Parathyroid adenoma (tissue), 2 donors: ENCODE data around the gene PTGER2.

Source experiments
- H2AFZ ChIP-seq: fragments of 300-600 bp; sonication (generic); one replicate; pipeline ENCODE4 v1.7.0; 2017; ENCODE audit warnings: antibody characterized with exemption, mild to moderate bottlenecking
- H3K27ac ChIP-seq: fragments of 300-600 bp; sonication (generic); one replicate; pipeline ENCODE4 v1.7.0; 2017
- H3K27me3 ChIP-seq: fragments of 300-600 bp; sonication (generic); one replicate; pipeline ENCODE4 v1.7.0; 2017; ENCODE audit warnings: low read length; ENCODE audit not compliant: control insufficient read depth, insufficient read depth
- H3K36me3 ChIP-seq: fragments of 300-600 bp; sonication (generic); one replicate; pipeline ENCODE4 v1.7.0; 2017; ENCODE audit warnings: low read length; ENCODE audit not compliant: control insufficient read depth, insufficient read depth
- H3K4me1 ChIP-seq: fragments of 300-600 bp; sonication (generic); one replicate; pipeline ENCODE4 v1.7.0; 2017; ENCODE audit warnings: control low read depth
- H3K4me2 ChIP-seq: fragments of 300-600 bp; sonication (generic); one replicate; pipeline ENCODE4 v1.7.0; 2017; ENCODE audit warnings: low read length
- H3K4me3 ChIP-seq: fragments of 300-600 bp; sonication (generic); one replicate; pipeline ENCODE4 v1.7.0; 2017; ENCODE audit warnings: low read depth, low read length
- H3K79me2 ChIP-seq: fragments of 300-600 bp; sonication (generic); one replicate; pipeline ENCODE4 v1.7.0; 2017; ENCODE audit warnings: control low read depth
- H3K9ac ChIP-seq: fragments of 300-600 bp; sonication (generic); one replicate; pipeline ENCODE4 v1.7.0; 2017; ENCODE audit warnings: mild to moderate bottlenecking
- H3K9me3 ChIP-seq: fragments of 300-600 bp; sonication (generic); one replicate; pipeline ENCODE4 v1.7.0; 2017; ENCODE audit warnings: low read length; ENCODE audit not compliant: control insufficient read depth
- TF ChIP-seq, protein P1 (sequence below): fragments of 300-600 bp; sonication (generic); IDR thresholded peaks from one replicate; pipeline ENCODE4 v1.7.0; 2017; ENCODE audit warnings: antibody characterized with exemption, mild to moderate bottlenecking
- donor health status: primary hyperparathyroidism.

The PTGER2 gene

DNA sequence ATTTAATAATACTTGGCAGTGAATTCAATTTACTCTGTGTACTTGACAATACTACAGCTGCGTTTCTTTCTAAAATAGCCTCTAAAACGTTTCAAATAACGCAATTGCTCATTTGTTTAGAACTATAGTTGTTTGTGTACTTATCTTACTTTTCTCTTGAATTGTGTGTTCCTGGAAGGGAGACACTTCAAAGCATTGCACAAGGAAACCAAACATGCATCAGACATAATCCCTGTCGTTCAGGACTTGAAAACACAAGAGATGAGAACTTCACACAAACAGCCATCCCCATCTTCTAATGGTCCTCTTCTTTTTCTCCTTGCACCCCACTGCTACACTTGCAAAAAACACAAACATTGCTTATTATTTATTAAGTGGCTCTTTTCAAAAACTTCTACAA lies 38.5 kb downstream of the PTGER2 start:
- Histone ChIP-seq H3K9me3 (no peaks in the 10 kb centered on the region), H3K79me2 (no peaks in the 10 kb centered on the region), H3K9ac (no peak overlapping the region), H3K4me3 (no peak overlapping the region), H3K4me1 (no peaks in the 10 kb centered on the region), H3K36me3 (no peaks in the 10 kb centered on the region), H3K4me2 (no peak overlapping the region), H3K27me3 (no peaks in the 10 kb centered on the region), H2AFZ (no peak overlapping the region), H3K27ac (no peak overlapping the region)
- TF ChIP-seq, protein P1, sequence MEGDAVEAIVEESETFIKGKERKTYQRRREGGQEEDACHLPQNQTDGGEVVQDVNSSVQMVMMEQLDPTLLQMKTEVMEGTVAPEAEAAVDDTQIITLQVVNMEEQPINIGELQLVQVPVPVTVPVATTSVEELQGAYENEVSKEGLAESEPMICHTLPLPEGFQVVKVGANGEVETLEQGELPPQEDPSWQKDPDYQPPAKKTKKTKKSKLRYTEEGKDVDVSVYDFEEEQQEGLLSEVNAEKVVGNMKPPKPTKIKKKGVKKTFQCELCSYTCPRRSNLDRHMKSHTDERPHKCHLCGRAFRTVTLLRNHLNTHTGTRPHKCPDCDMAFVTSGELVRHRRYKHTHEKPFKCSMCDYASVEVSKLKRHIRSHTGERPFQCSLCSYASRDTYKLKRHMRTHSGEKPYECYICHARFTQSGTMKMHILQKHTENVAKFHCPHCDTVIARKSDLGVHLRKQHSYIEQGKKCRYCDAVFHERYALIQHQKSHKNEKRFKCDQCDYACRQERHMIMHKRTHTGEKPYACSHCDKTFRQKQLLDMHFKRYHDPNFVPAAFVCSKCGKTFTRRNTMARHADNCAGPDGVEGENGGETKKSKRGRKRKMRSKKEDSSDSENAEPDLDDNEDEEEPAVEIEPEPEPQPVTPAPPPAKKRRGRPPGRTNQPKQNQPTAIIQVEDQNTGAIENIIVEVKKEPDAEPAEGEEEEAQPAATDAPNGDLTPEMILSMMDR = no peak

DNA sequence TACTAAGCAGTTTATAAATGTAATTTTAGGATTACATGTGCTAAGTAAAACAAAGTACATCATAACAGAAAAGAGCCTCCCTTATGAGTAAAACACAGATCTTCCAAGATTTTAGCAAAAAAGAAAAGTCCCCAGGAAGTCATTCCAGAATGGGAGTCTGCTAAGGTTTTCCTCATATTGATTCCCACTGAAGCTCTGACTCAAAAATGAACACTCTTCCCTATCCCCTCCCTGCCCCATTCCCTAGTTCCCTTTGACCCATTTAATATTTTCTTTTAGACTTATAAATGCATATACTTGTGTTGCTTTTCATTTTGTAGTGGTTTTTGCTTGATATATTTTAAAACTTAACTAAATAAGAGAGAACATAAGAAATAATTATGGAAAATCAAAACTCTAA lies 40.1 kb downstream of the PTGER2 start:
- H3K9me3 ChIP-seq = no peaks in the 10 kb centered on the region
- H2AFZ ChIP-seq = no peak overlapping the region
- no peak overlapping the region for H3K27ac ChIP-seq
- H3K27me3 ChIP-seq = no peaks in the 10 kb centered on the region
- H3K9ac ChIP-seq = no peak overlapping the region
- no peak overlapping the region for H3K4me2 ChIP-seq
- TF ChIP-seq, protein P1 = no peak
- no peak overlapping the region for H3K4me3 ChIP-seq
- H3K4me1 ChIP-seq = no peaks in the 10 kb centered on the region
- no peaks in the 10 kb centered on the region for H3K79me2 ChIP-seq
- no peaks in the 10 kb centered on the region for H3K36me3 ChIP-seq

DNA sequence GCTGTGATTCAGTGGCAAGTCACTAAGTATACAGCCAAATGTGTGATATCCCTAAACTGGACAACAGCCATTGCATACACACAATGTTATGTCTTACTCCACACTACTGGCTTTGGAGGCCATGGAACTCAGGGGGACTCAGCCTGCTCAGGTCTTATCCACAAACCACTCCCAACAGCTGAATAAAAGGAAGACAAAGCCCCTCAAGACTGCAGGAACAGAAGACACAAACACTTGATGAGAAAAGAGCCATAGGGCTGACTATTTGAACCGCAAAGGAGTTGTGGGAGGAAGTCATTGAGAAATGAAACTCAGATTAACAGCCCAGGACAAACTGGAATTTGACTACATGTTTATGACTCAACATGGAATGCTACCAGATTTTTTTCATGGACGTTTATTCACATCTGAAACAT lies 40.9 kb downstream of the PTGER2 start:
- Histone ChIP-seq H3K9ac (no peak overlapping the region), H3K27me3 (no peaks in the 10 kb centered on the region), H3K36me3 (no peaks in the 10 kb centered on the region), H3K79me2 (no peaks in the 10 kb centered on the region), H3K9me3 (no peaks in the 10 kb centered on the region), H3K4me2 (no peak overlapping the region), H3K4me3 (no peak overlapping the region), H2AFZ (no peak overlapping the region), H3K4me1 (no peaks in the 10 kb centered on the region), H3K27ac (no peak overlapping the region)
- TF ChIP-seq, protein P1 = no peak

DNA sequence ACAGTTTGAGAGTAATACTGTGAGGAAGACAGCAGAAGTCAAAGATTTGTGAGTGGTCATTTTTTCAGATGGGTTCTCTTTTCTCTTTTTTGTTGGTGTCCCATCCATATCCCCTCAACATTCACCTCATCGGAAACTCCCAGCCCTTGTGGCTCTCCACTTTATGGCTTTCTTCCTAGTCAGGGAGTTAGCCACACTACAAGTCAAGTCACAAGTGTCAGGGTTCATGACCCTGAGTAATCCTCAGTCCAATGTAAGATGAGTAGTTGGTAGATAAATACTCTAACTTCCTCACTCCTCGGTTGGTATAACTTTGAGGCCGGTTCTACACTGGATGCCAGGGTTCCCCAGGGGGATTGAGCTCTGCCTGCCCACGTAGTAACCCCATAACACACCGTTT lies 41.4 kb downstream of the PTGER2 start:
- Histone ChIP-seq H3K9me3 (no peaks in the 10 kb centered on the region), H3K9ac (no peak overlapping the region), H3K4me3 (no peak overlapping the region), H3K27ac (no peak overlapping the region), H2AFZ (no peak overlapping the region), H3K4me2 (no peak overlapping the region), H3K36me3 (no peaks in the 10 kb centered on the region), H3K79me2 (no peaks in the 10 kb centered on the region), H3K27me3 (no peaks in the 10 kb centered on the region), H3K4me1 (no peaks in the 10 kb centered on the region)
- TF ChIP-seq, protein P1 = no peak

DNA sequence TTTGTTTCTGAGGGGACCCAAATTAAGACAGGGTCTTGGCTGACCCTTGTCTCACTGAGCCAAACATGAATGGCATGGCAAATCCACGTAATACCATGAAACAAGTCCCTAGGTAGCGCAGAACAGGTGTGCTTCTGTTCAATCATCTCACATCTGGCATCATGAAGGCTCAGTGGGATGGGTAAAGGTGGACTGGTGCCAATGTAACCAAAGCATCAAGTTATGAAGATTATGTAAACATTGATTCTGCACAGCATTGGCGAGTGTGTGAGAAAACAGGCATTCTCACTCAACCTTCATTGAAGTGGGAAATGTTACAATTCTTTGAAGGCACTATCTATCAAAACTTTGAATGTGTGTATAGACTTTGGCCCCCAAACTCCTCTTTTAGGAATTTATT lies 41.9 kb downstream of the PTGER2 start:
- no peak overlapping the region for H2AFZ ChIP-seq
- H3K4me3 ChIP-seq = no peak overlapping the region
- TF ChIP-seq, protein P1 = no peak
- no peak overlapping the region for H3K9ac ChIP-seq
- H3K4me2 ChIP-seq = no peak overlapping the region
- H3K36me3 ChIP-seq = no peaks in the 10 kb centered on the region
- H3K79me2 ChIP-seq = no peaks in the 10 kb centered on the region
- H3K4me1 ChIP-seq = no peaks in the 10 kb centered on the region
- H3K9me3 ChIP-seq = no peaks in the 10 kb centered on the region
- no peak overlapping the region for H3K27ac ChIP-seq
- no peaks in the 10 kb centered on the region for H3K27me3 ChIP-seq
